Mesendoderm (in vitro differentiated cells): ENCODE results near the gene APBB2.

Experiments used
- DNase-seq: peaks from one replicate; pipeline ENCODE4 v3.0.0; 2013
- H2AK5ac ChIP-seq: 2 replicates; pipeline ENCODE4 v1.6.1; 2013; ENCODE audit warnings: low read length, inconsistent platforms
- H2BK120ac ChIP-seq: 2 replicates; pipeline ENCODE4 v1.6.1; 2013; ENCODE audit warnings: low read depth, mild to moderate bottlenecking, low read length, moderate library complexity, mixed read lengths
- H2BK15ac ChIP-seq: replicated peaks from 2 replicates; pipeline ENCODE4 v1.6.1; 2013; ENCODE audit warnings: low read depth, mild to moderate bottlenecking, moderate library complexity
- H2BK5ac ChIP-seq: 2 replicates; pipeline ENCODE4 v1.6.1; 2013; ENCODE audit warnings: low read length, inconsistent platforms
- H3K18ac ChIP-seq: 2 replicates; pipeline ENCODE4 v1.6.1; 2013; ENCODE audit warnings: mild to moderate bottlenecking, low read length, mixed read lengths
- H3K23ac ChIP-seq: one replicate; pipeline ENCODE4 v1.6.1; 2013; ENCODE audit warnings: low read length
- H3K27ac ChIP-seq: 2 replicates; pipeline ENCODE4 v1.5.1; 2013; ENCODE audit warnings: low read depth, mild to moderate bottlenecking, inconsistent platforms, low read length, moderate library complexity
- H3K27me3 ChIP-seq: 2 replicates; pipeline ENCODE4 v1.6.1; 2013; ENCODE audit warnings: low read length, control low read depth, mild to moderate bottlenecking, inconsistent platforms; ENCODE audit not compliant: insufficient read depth, poor library complexity
- H3K36me3 ChIP-seq: 2 replicates; pipeline ENCODE4 v1.6.1; 2013; ENCODE audit warnings: low read length, inconsistent platforms; ENCODE audit not compliant: control insufficient read depth, insufficient read depth
- H3K4ac ChIP-seq: one replicate; pipeline ENCODE4 v1.6.1; 2013; ENCODE audit warnings: low read depth, mild to moderate bottlenecking, low read length, moderate library complexity
- H3K4me1 ChIP-seq: 2 replicates; pipeline ENCODE4 v1.6.1; 2013; ENCODE audit warnings: low read depth, low read length, inconsistent platforms; ENCODE audit not compliant: control insufficient read depth
- H3K4me2 ChIP-seq: 2 replicates; pipeline ENCODE4 v1.6.1; 2013; ENCODE audit warnings: low read length
- H3K4me3 ChIP-seq: 2 replicates; pipeline ENCODE4 v1.5.1; 2013; ENCODE audit warnings: mild to moderate bottlenecking, low read length
- H3K56ac ChIP-seq: one replicate; pipeline ENCODE4 v1.6.1; 2013; ENCODE audit warnings: low read length
- H3K79me1 ChIP-seq: 2 replicates; pipeline ENCODE4 v1.6.1; 2013; ENCODE audit warnings: low read length, inconsistent platforms
- H3K79me2 ChIP-seq: 2 replicates; pipeline ENCODE4 v1.6.1; 2013; ENCODE audit warnings: mild to moderate bottlenecking, low read length; ENCODE audit not compliant: control insufficient read depth, insufficient read depth
- H3K9ac ChIP-seq: 2 replicates; pipeline ENCODE4 v1.6.1; 2013; ENCODE audit warnings: low read length, inconsistent platforms
- H4K5ac ChIP-seq: one replicate; pipeline ENCODE4 v1.6.1; 2013; ENCODE audit warnings: low read length
- H4K8ac ChIP-seq: one replicate; pipeline ENCODE4 v1.6.1; 2013; ENCODE audit warnings: low read depth, mild to moderate bottlenecking, control low read depth, low read length, moderate library complexity
- WGBS: extraction: QIAGEN DNeasy Blood & Tissue Kit; methylation state at CpG from one replicate; pipeline ENCODE4 v1.1.7; 2013; ENCODE audit warnings: low lambda C conversion rate, missing lambda C conversion rate; ENCODE audit not compliant: insufficient coverage; ENCODE audit errors: extremely low coverage; 5-methylcytosine and 5-hydroxymethylcytosine counted together

The APBB2 gene

GRCh38 chr4:41209901-41210300, 4.4 kb downstream of the APBB2 start:
- Histone ChIP-seq H3K4ac (no peak overlapping the region), H3K79me2 (peaks cover 17% of the 10 kb centered on the region), H3K56ac (peak overlapping the region; percentile 1), H3K4me2 (no peak overlapping the region), H3K4me1 (peaks cover 8% of the 10 kb centered on the region), H4K8ac (no peak overlapping the region), H4K5ac (no peak overlapping the region), H3K4me3 (no peak overlapping the region), H2BK15ac (no peak overlapping the region), H3K27ac (no peak overlapping the region), H3K9ac (no peak overlapping the region), H2BK5ac (no peak overlapping the region), H2BK120ac (no peak overlapping the region), H2AK5ac (no peak overlapping the region), H3K36me3 (no peaks in the 10 kb centered on the region), H3K18ac (no peak overlapping the region), H3K79me1 (peaks cover 21% of the 10 kb centered on the region), H3K27me3 (no peaks in the 10 kb centered on the region), H3K23ac (no peak overlapping the region)
- DNase-seq, result no peak
- no CpG with 5 or more reads among the region's 9 CpGs for WGBS

GRCh38 chr4:41209187-41209586, 5.2 kb downstream of the APBB2 start:
- no peak overlapping the region for H3K56ac ChIP-seq

GRCh38 chr4:41207291-41207831, 7.0 kb downstream of the APBB2 start:
- no peak overlapping the region for H3K27ac ChIP-seq
- H2BK5ac ChIP-seq, result no peak overlapping the region
- H3K79me2 ChIP-seq, result peaks cover 26% of the 10 kb centered on the region
- peaks cover 24% of the 10 kb centered on the region for H3K79me1 ChIP-seq
- no peak overlapping the region for H3K4ac ChIP-seq
- H2AK5ac ChIP-seq, result no peak overlapping the region
- no peak overlapping the region for H3K18ac ChIP-seq
- H3K56ac ChIP-seq, result no peak overlapping the region
- no peak overlapping the region for H3K23ac ChIP-seq
- H4K5ac ChIP-seq, result no peak overlapping the region
- H3K4me3 ChIP-seq, result no peak overlapping the region
- H2BK15ac ChIP-seq, result no peak overlapping the region
- H3K9ac ChIP-seq, result no peak overlapping the region
- no peak overlapping the region for H3K4me2 ChIP-seq
- no peak overlapping the region for H2BK120ac ChIP-seq
- H3K4me1 ChIP-seq, result peaks cover 12% of the 10 kb centered on the region
- no peak overlapping the region for H4K8ac ChIP-seq
- DNase-seq, result no peak
- H3K36me3 ChIP-seq, result no peaks in the 10 kb centered on the region
- H3K27me3 ChIP-seq, result no peaks in the 10 kb centered on the region

More at GRCh38 chr4:41209187-41209586, 5.2 kb downstream of the APBB2 start:
- H3K27ac ChIP-seq, result no peak overlapping the region
- no peaks in the 10 kb centered on the region for H3K36me3 ChIP-seq
- no peak overlapping the region for H2BK5ac ChIP-seq
- H3K18ac ChIP-seq, result no peak overlapping the region
- no peak overlapping the region for H2AK5ac ChIP-seq
- WGBS, result no CpG with 5 or more reads among the region's 5 CpGs
- H4K5ac ChIP-seq, result no peak overlapping the region
- no peak overlapping the region for H2BK120ac ChIP-seq
- H3K79me2 ChIP-seq, result peaks cover 21% of the 10 kb centered on the region
- peak; percentile 62 for DNase-seq
- no peak overlapping the region for H3K4ac ChIP-seq
- H3K27me3 ChIP-seq, result no peaks in the 10 kb centered on the region
- no peak overlapping the region for H3K4me3 ChIP-seq
- H2BK15ac ChIP-seq, result no peak overlapping the region
- no peak overlapping the region for H3K9ac ChIP-seq
- H3K79me1 ChIP-seq, result peaks cover 22% of the 10 kb centered on the region
- no peak overlapping the region for H3K23ac ChIP-seq
- H3K4me1 ChIP-seq, result peaks cover 8% of the 10 kb centered on the region
- no peak overlapping the region for H4K8ac ChIP-seq
- H3K4me2 ChIP-seq, result no peak overlapping the region

- no CpG with 5 or more reads among the region's 2 CpGs for WGBS
- H3K56ac ChIP-seq, result no peak overlapping the region
- no peak overlapping the region for H4K8ac ChIP-seq
- H2BK15ac ChIP-seq, result no peak overlapping the region
- no peak overlapping the region for H3K18ac ChIP-seq
- H3K79me1 ChIP-seq, result peaks cover 24% of the 10 kb centered on the region
- peaks cover 31% of the 10 kb centered on the region for H3K79me2 ChIP-seq
- no peak overlapping the region for H3K4me2 ChIP-seq
- no peak overlapping the region for H3K4me3 ChIP-seq
- H3K4me1 ChIP-seq, result peaks cover 14% of the 10 kb centered on the region
- H4K5ac ChIP-seq, result no peak overlapping the region
- no peak overlapping the region for H2BK5ac ChIP-seq
- no peaks in the 10 kb centered on the region for H3K36me3 ChIP-seq
- no peak overlapping the region for H2AK5ac ChIP-seq
- no peak overlapping the region for H3K4ac ChIP-seq
- H3K27me3 ChIP-seq, result no peaks in the 10 kb centered on the region
- H3K27ac ChIP-seq, result no peak overlapping the region
- no peak overlapping the region for H3K9ac ChIP-seq
- no peak overlapping the region for H3K23ac ChIP-seq
- DNase-seq, result no peak
- H2BK120ac ChIP-seq, result no peak overlapping the region
These were observed 8.4 kb downstream of the APBB2 start for GRCh38 chr4:41205854-41206460.

GRCh38 chr4:41205130-41205529, 9.2 kb downstream of the APBB2 start:
- Histone ChIP-seq H3K79me2 (peaks cover 34% of the 10 kb centered on the region), H3K27me3 (no peaks in the 10 kb centered on the region)

More at GRCh38 chr4:41205130-41205529, 9.2 kb downstream of the APBB2 start:
- Histone ChIP-seq H2BK15ac (no peak overlapping the region), H3K4me2 (no peak overlapping the region), H4K5ac (no peak overlapping the region), H3K23ac (no peak overlapping the region), H3K4me3 (no peak overlapping the region), H3K79me1 (peaks cover 27% of the 10 kb centered on the region), H2BK120ac (no peak overlapping the region), H2BK5ac (no peak overlapping the region), H3K36me3 (no peaks in the 10 kb centered on the region), H3K4me1 (peaks cover 14% of the 10 kb centered on the region), H3K56ac (no peak overlapping the region), H3K9ac (no peak overlapping the region), H3K27ac (no peak overlapping the region), H3K18ac (no peak overlapping the region), H4K8ac (no peak overlapping the region), H2AK5ac (no peak overlapping the region), H3K4ac (no peak overlapping the region)
- WGBS, result no CpG with 5 or more reads among the region's 3 CpGs
- no peak for DNase-seq
